Inflammatory macrophage (primary cell): Measurements from ENCODE around the gene VAC14.
"Not testable (repeated sequence)": the region's sequence is repeated elsewhere in the genome, so short reads cannot be mapped to it uniquely, and the experiment has no call there.

Experiments
- DNase-seq, 2 donors: peaks; one replicate each; pipeline ENCODE4 v3.0.0-alpha.2; 2020 to 2022

The VAC14 gene

DNA sequence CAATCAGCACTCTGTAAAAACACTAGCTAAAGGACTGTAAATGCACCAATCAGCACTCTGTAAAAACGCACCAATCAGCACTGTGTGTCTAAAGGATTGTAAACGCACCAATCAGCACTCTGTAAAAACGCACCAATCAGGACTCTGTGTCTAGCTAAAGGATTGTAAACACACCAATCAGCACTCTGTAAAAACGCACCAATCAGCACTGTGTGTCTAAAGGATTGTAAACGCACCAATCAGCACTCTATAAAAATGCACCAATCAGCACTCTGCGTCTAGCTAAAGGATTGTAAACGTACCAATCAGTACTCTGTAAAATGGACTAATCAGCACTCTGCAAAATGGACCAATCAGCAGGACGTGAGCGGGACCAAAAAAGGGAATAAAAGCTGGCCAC, 58.0 kb downstream of the VAC14 start:
- not testable (repeated sequence) for DNase-seq

DNA sequence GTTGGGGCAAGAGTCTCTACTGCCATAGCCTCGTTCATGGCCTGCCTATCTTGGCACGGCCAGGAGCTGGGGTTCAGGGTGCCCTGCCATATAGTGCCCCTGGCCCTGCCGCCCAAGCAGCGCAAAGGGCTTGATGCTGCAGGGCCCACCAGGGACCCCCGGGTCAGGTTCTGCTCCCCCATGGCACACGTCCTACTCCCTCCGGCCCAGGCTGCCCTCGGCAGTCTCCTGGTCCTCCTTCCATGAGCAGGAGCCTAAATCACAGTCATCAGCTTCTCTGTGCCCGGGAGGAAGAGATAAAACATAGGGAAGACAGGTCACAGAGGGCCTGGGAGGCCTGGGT, 59.2 kb downstream of the VAC14 start:
- no peak for DNase-seq

DNA sequence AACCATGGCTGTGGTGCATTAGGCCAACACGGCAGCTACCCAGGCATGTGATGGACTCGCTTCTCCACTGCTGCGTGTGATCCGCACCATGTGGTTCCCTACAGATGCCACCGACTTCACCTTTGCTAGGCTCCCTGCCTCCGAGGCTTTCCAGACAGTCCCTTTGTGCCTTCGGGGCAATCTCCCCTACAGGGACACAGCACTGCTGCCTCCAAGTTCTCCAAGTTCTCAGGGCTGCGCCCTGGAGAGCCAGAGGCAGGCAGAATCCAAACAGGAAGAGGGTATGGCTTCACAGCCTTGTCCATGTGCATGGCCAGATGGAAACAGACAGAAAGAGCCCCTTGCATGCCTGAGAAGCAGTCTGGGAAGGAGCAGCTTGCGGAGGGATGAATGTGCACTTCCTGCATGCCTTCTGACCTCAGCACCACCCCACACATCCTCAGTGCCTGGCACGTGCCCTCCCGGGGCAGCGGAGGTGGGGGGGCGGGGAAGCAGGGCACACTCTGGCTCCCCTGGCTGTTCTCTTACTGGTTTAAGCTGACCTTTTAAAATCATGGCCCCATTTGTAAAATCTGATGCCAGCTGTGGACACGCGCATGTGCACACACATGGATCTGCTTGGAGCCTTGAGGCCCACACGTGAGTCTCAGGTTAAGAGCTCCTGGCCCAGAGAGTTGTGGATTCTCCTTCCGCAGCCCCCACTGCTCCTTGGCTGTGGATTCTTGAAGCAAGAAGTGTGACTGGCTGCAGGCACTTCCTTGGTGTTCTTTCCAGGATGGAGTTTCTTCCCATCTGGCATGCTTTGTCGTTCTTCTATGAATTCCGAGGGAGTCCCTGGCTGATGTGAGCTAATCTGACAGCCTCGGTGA, 59.8 kb downstream of the VAC14 start:
- DNase-seq, result peak in 1 of 2 donors; percentile 35

DNA sequence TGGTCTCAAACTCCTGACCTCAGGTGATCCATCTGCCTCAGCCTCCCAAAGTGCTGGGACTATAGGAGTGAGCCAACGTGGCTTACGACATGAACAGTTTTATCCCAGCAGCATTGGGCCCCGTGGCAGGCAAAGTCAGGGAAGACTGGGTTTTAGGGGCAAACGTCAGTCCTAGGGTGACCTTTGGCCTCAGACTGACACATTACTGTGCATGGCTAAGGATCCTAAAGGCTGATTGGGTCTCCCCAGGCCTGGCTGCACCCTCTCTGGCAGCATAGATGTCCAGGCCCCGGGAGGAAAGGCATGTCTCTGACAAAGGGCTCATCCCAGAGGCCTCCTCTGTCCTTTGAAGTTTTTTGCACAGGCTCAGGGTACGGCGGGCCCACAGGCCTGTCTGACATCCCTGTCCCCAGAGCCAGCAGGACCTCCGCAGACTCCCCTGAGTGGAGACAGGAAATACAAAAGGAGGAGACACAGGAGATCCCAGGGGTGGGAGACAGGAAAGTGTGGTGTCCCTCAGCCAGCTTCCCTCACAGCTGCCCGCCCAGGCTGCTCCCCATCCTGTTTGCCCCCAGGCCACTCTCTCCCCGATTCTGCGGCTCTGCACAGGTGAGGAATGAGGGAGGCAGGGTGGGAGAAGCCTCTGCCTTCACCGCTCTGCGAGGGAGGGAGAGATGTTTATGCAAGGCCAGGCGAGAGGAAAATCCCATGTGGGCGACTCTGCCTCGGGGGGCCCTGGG, 60.6 kb downstream of the VAC14 start:
- no peak for DNase-seq

DNA sequence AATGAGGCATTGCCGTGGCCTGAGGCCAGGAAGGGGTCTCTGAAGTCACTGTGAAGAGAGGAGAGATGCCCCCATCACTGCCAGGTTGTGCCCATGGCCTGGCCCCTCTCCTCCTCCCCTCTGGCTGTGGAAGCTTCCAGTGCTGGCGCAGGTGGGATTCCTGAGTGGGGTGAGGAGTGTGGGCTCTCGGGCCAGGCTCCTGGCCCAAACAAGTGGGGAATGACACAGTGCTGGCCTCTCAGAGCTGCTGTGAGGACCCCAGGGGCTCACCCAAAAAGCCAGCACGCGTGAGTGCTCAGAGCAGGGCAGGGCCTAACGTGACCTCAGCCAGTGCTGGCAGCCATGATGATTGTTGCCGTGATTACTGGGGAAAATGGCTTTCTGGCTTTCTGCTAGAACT, 61.6 kb downstream of the VAC14 start:
- no peak for DNase-seq

DNA sequence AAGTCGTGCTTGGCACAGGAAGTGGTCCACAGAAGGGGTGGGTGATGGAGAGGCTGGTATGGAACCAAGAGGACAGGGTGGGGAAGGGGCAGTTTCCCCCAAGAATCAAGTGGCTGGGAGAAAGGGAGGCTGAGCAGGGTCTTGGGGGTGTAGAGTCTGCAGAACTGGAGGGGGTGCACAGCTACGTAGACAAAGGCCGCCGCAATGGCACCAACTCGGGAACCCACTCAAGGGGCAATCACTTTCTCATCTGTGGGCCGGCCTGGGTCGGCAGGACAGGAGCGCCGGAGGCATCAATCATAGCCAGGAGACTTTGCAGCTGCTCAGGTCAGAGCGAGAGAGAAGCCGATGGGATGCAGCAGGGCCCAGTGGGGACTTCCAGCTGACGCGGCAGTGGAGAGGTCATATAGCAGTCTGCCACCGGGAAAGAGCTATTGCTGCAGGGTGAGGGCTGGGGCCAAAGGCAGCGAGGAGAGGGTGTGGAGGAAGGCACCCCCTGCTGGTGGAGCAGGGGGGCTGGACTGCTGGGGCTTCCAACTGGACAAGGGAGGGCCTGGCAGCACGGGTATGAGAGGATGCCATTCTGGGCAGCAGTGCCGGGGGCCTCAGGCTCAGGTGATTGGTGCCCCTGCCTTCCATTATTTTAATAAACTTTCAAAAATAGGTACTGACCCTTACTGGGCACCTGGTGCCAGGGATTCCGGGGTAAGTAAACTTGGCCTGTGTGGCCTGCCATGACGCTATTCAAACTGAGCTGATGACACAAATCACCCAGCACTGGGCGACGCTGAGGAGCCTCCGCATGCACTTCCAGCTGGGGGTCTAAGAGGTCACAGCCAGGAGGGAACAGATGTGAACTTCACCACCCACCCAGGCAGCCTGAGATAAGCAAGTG, 62.6 kb downstream of the VAC14 start:
- no peak for DNase-seq

DNA sequence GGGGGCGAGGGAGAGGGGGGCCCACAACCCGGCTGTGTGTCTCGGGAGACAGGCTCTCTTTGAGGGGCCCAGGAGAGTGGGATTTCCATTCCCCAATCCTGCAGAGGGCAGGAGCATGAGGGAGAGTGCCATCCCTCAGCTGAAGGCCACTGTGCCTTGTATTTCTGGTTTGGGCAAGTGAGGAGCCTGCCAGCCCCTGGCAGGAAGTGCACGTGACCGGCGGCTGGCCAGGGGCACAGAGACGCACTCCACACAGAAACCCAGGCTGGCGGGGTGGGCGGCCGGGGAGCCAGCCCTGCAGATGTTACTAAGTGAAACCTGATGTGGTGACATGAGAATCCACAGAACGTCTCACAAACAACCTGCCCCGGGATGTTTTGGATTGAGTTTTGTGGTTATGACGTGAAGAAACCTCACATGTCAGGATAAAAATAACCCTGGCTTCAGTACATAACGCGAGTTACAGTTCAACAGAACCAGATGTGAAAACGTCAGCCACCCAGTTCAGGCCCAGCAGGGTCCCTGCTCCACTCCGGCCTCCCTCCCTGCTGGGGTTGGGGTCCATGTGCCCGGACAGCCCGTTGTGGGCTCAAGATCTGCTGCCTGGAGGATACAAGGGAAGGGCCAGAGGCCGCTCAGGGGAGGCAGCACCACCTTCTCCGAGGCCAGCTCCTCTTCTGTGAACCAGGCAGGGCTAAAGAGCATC, 63.4 kb downstream of the VAC14 start:
- DNase-seq, result peak; percentile 17 to 18

DNA sequence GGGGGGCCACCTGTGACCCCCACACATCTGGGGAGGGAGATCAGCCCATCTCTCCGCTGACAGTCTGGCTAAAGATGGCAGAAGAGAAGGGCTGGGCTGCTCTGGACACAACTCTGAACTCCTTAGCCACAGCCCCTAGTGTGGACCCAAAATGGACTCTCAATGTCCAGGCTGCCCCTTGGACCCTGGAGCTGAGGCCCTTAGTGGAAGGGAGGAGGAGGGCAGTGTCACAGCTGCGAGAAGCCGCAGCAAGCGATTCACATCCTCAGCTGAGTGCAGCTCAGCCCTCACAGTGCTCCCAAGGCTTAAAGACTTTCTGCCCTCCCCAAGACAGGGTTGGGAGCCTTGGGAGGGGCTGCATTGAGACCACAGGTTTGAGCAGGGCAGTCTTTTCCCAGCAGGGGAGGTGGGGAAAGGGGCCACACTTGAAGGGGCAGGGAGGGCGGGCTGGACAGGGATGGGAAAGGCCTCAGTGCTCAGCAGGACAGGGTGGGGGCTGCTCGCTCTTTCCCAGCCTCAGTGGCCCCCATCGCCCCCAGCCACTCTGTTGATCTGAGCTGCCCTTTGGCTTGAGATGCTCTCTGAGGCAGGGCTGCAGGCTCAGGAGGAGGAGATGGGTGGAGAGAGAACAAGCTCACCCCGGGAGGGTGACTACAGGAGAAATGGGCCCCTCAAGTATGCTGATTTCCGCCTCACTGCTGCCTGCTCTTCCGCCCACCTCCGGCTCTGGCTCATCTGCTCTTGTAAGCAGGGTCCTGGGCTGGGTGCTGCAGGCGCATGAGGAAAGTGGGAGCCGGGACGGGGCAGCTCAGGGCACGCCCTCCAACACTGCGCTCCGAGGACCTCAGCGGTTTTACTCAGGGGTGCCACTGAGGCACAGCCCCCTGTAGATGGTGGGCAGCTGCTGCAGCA, 64.2 kb downstream of the VAC14 start:
- no peak for DNase-seq

DNA sequence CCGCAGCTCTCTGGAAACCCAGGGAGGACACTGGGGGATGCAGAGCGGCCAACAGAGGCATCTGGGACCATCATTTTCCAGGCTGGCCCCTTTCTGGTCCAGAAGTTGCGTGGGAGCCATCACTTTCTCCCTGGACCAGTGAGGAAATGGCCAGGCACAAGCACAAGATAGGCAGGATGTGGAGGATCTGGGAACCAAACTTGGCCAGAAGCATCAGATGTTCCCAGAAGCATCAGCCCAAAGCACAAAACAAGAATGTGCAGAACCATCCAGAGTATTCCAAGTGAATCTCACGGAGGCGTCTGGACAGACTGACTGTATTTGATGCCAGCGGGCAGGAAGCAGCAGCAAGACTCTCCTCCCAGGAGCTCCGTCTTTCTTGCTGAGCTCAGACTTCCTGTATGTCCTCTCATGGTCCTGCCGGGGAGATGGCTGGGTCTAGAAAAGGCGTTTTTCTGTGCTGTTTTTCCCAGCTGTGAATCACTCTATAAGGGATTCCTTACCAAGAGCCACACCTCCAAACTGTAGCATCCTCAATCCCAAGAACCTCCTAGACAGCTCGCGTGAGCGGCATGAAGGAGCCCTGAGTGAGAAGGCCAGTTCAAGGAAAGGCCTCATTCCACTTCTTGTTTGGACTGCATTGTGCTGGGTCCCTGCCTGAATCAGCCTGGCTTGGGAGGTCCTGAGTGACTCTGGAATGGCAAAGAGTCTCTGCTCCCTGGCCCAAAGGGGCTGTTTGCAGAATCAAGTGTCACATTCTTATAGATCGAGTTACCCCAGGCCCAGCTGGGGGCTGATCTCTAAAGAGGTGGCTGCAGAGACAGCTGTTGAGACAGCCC, 65.6 kb downstream of the VAC14 start:
- no peak for DNase-seq

DNA sequence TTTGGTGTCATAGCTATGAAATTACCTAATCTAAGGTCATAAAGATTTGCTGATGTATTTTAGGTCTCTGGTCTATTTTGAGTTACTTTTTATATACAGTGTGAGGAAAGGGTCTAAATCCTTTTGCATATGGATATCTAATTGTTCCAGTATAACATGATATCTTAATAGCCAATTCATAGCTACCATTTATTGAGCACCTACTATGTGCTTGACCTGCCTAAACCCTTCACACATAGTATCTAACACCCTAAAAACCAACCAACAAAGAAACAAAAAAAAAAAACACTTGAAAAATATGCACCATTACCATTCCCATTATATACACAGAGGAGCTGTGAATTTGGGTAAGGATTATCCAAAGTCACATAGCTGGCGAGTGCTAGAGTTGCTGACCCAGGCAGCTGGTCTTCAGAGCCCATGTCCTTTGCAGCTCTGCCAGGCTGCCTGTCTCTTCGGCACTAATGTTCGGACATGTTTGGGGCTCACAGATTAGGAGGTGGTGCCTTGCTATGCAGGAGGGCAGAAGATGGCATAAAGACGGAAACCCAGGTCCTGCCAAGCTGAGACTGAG, 66.3 kb downstream of the VAC14 start:
- no peak for DNase-seq

DNA sequence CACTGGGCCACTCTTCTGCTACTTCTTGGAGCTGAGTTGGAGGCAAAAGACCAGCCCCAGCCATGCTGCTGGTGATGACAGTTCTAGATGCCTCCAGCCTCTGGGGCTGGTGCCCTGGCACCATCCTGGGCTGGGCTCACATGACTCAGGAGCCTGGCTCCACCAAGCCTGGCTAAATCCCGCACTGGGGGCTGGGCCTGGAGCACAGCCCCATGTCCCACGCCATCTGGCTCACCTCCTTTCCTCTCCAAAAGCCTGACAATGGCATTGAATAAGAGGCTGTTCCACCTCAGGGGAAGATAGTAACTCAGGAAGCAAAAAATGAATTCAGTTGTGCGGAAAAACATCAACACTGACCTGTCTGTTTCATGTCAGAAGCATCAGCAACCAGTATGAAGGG, 70.0 kb downstream of the VAC14 start:
- DNase-seq, result no peak

DNA sequence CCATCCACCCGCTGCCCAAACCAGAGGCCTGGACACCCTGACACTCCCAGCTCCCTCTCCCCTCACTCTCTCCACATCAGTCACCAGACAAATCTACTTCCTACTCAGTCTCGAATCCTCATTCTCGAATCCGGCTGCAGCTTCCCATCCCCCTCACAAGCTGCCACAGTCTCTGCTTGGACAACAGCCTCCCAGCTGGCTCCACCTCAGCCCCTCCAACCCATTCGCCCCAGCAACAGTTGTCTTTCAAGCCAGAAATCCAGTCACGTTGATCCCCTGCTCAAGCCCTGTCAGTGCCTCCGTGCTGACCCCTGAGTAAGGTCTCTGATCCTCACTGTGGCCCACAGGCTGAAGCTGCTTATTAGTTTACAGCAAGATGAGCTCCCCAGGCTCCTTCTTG, 70.9 kb downstream of the VAC14 start:
- DNase-seq, result no peak

DNA sequence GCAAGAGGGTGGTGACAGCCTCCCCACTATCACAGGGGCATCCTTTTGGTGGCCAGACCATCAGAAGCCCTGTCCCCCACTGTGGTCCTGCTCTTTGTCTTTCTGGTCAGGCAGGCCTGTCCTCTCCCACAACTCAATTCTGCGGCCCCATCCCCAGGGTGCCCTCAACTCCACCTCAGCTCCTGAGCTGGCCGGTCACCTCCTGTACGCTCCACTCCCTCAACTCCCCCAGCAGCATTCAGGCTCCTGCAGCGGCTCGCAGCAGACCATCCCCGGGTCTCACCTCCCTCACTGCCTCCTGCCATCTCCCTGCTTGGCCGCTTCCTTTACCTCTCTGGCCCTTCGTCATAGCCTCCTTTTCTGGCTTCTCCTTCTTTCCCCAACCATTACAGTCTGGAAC, 71.7 kb downstream of the VAC14 start:
- DNase-seq, result no peak

DNA sequence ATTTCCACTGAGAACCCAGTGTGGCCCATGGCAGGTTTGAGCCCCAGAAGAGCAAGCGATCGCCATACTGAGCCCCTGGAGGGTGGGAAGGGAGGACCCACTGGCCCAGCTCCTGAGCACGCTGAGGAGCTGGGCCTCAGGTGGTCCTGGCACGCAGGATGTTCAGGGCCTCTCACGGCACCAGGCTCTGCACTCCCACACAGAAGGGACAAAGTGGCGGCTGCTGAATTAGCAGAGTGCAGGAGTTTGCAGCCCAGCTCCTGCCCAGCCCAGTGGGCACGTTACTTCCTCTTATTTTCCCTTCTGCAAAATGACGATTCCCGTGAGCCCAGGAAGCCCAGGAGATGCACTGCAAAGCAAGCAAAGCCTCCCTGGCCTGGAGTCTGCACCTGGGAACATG, 72.8 kb downstream of the VAC14 start:
- DNase-seq, result peak; percentile 13 to 24

DNA sequence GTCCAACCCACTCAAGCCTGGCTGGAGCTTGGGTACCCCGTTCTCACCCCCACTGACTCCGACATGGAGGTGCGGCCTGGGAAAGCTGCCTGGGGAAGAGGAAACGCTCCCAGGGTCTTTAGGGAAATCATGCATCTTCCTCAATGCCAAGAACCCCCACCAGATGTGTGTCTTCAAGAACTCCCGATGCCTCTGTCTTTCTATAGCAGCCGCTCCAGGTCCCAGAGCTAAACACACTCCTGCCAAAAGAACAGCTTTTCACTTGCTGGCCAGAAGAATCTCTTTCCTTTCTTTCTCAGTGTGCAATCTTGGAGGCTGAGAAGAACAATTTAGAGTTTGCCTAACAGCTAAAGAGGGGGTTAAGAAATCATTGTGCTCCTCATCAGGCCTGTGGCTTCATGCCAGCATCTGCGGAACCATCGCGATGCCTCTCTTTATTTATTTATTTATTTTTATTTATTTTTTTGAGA, 74.0 kb downstream of the VAC14 start:
- DNase-seq, result no peak

DNA sequence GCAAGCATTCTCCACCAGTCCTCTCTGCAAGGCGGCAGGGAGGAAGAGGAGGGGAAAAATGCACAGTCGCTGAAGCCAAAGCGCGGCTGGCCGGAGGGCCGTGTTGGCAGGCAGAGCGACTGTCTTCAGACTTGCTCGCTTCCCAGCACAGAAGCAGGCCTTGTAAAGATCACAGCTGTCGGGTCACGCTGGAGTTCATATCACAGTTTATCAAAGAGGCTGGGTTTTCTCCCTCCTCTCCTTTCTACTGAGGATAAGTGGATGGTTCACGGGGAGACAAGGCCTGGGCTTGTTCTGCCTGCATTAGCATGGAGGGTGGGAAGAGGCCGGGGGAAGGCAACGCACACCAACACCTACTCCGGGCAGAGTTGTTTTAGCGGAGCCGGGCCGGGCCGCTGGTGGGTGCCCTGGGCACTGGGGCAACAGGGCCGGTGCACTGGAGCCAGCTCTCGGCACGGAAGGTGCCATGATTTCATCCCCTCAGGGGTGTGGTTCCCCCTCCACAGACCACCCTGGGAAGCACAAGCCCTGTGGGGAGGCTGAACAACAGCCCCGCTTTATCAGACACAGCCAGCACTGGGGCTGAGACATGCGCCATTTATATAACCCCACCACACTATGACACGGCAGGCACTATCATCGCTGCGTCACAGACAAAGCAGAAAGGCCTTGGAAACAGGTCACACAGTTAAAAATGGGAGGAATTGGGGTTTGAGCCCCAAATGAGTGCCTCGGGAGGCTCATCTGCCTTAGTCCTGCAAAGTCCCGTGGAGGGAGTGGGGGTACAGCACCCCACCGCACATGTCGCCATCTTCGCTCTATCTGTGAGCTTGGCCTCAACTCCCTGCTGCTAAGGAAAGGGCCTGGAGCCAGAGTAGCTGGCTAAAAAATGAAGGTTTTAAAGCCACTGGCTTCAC, 74.8 kb downstream of the VAC14 start:
- no peak for DNase-seq

DNA sequence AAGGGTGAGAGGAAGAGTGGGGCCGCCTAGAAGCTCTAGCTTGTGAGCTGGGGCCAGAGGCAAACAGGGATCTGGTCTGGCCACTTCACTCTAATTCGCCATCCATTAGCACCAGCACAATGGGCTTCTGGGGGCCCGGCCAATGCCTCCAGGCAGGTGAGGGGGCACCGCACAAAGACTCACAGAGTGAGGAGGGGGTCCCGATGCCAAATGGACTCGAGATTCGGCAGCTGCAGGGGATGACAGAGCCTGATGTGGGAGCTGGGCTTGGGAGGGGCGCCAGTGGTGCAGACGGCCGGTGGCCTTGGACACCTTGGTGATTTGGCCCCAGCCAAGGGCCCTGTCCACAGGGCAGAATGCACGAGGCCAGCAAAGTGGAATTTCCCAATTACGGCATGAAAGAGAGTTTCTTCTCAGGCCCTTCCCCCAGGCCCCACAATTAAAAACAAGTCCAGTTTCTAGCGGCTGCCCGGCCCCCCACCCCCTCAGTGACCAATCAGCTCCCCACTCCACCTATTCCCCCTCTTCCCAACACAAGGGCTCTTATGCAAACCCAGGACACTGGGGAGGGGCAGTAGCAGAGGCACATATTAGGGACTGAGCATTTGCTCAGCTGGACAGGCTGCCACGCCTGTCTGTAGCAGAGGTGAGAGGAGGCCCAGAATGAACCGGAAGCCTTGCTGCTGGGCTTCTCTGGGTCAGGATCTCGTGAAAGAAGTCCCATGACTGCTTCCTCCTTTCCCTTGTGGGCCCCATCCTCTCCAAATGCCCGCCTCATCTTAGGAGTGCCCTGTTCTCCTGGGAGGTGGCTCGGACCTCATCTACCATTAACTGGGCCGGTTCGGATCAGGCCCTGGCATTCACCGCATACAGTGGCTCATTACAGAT, 75.7 kb downstream of the VAC14 start:
- peak in 1 of 2 donors; percentile 36 for DNase-seq
